Adipocyte (in vitro differentiated cells): ENCODE measurements around the gene EPPIN.
"Not testable (repeated sequence)": the region's sequence is repeated elsewhere in the genome, so short reads cannot be mapped to it uniquely, and the experiment has no call there.

Source experiments
- DNase-seq: peaks from one replicate; pipeline ENCODE4 v3.0.0-alpha.2; 2015; ENCODE audit warnings: low read depth
- H3K27me3 ChIP-seq: replicated peaks from 2 replicates; pipeline ENCODE4 v1.7.0; 2013; ENCODE audit warnings: mild to moderate bottlenecking, low read length, moderate library complexity; ENCODE audit not compliant: control insufficient read depth, insufficient read depth
- H3K36me3 ChIP-seq: 2 replicates; pipeline ENCODE4 v1.7.0; 2013; ENCODE audit warnings: low read length, mild to moderate bottlenecking, moderate library complexity; ENCODE audit not compliant: control insufficient read depth, insufficient read depth, severe bottlenecking
- H3K4me1 ChIP-seq: 2 replicates; pipeline ENCODE4 v1.7.0; 2013; ENCODE audit warnings: mild to moderate bottlenecking, low read length, moderate library complexity; ENCODE audit not compliant: control insufficient read depth, insufficient read depth
- H3K4me3 ChIP-seq: 2 replicates; pipeline ENCODE4 v1.7.0; 2013; ENCODE audit warnings: mild to moderate bottlenecking, low read length, moderate library complexity
- H3K9ac ChIP-seq: 2 replicates; pipeline ENCODE4 v1.7.0; 2013; ENCODE audit warnings: mild to moderate bottlenecking, low read length, moderate library complexity
- H3K9me3 ChIP-seq: 2 replicates; pipeline ENCODE4 v1.7.0; 2013; ENCODE audit warnings: mild to moderate bottlenecking, low read length, moderate library complexity; ENCODE audit not compliant: control insufficient read depth

The EPPIN gene

DNA sequence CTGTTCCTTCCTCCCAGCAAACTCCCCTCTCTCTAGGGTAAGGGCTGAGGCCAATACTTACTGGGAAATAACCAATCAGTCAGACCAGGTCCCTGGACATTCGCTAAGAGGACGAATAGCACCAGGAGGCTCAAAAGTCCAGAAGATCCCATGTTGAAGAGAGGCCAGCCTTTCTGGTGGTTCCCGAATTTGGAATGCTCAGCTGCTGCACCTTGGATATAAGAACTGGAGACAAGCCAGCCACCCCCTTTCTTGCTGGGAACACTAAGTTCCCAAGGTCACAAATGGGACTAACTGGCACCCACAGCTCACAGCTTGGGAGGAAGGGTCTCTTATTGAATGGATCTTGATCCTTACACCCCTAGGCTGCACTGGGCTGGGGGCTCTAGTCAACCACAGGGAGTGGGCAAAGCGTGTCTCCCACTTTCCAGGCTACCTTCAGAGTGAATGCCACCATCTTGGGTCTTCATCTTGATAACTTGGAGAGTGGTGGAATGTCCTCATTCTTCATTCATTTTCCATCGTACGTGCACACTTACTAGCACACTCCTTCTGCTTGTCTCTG lies at the start of gene EPPIN:
Gene EPPIN, minus strand, starts transcription at position 196 of the 565 bp plus-strand sequence. Its CDS starts 44 bp downstream, at position 152.
- H3K27me3 ChIP-seq: peaks cover 18% of the 10 kb centered on the region
- no peaks in the 10 kb centered on the region for H3K36me3 ChIP-seq
- peaks cover 3% of the 10 kb centered on the region for H3K9me3 ChIP-seq
- DNase-seq: no peak
- no peaks in the 10 kb centered on the region for H3K4me1 ChIP-seq
- no peak within 1 kb of the TSS for H3K4me3 ChIP-seq
- no peak within 1 kb of the TSS for H3K9ac ChIP-seq

DNA sequence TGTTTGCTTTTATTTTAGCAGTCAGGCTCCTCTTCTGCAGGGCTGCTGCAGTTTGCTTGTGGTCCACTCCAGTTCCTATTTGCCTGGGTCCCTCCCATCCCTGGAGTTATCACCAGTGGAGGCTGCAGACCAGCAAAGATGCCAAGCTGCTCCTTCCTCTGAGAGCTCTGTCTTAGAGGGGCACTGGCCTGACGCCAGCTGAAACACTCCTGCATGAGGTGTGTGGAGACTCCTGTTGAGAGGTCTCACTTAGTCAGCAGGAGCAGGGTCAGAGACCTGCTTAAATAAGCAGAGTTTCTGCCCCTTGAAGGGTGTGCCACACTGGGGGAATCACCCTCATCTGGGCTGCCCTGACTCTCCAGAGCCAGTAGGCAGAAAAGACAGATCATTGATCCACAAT lies 48.0 kb upstream of the EPPIN start:
- no peaks in the 10 kb centered on the region for H3K4me1 ChIP-seq
- H3K9me3 ChIP-seq: peaks cover 4% of the 10 kb centered on the region
- H3K9ac ChIP-seq: no peak overlapping the region
- H3K27me3 ChIP-seq: peaks cover 13% of the 10 kb centered on the region
- H3K36me3 ChIP-seq: no peaks in the 10 kb centered on the region
- no peak for DNase-seq
- no peak overlapping the region for H3K4me3 ChIP-seq

DNA sequence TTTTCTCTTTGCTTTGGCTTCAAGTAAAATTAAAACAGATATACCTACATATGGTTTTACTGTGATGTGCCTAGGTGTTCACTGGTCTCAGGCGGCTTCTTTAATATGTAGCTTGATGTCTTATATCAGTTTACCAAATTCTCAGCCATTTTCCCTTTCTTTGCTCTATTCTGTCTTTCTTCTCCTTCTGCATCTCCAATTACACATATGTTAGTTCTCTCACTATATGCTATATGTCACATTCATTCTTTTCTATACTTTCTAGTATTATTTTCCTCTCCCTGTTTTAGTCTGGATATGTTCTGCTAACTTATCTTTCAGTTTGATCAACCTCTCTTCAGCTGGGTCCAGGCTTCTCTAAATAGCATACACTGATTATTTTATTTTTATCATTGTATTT lies 46.3 kb upstream of the EPPIN start:
- H3K36me3 ChIP-seq: no peaks in the 10 kb centered on the region
- peaks cover 6% of the 10 kb centered on the region for H3K4me1 ChIP-seq
- H3K9me3 ChIP-seq: peaks cover 4% of the 10 kb centered on the region
- peaks cover 12% of the 10 kb centered on the region for H3K27me3 ChIP-seq
- H3K9ac ChIP-seq: no peak overlapping the region
- H3K4me3 ChIP-seq: no peak overlapping the region
- DNase-seq: no peak

DNA sequence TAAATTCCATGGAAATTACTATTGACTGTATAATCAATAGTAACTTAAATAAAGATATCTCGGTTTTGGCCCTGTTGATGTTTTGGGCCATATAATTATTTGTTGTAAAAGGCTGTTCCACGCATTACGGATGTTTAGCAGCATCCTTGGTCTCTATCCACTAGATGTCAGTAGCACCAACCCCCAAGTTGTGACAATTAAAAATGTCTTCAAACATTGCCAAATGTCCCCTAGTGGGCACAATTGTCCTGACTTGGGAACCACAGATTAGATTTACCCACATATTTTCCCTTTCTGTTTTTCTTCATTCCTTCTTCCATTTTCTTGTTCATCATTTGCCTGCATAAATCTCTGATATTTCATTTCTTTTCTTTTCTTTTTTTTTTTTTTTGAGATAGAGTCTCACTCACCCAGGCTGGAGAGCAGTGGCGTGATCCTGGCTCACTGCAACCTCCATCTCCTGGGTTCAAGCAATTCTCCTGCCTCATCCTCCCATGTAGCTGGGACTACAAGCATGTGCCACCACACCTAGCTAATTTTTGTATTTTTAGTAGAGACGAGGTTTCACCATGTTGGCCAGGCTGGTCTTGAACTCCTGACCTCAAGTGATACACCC lies 45.5 kb upstream of the EPPIN start:
- Histone ChIP-seq H3K9ac (no peak overlapping the region), H3K27me3 (peaks cover 6% of the 10 kb centered on the region), H3K4me3 (no peak overlapping the region), H3K4me1 (peaks cover 6% of the 10 kb centered on the region), H3K9me3 (peaks cover 4% of the 10 kb centered on the region), H3K36me3 (no peaks in the 10 kb centered on the region)
- DNase-seq: peak; percentile 53

DNA sequence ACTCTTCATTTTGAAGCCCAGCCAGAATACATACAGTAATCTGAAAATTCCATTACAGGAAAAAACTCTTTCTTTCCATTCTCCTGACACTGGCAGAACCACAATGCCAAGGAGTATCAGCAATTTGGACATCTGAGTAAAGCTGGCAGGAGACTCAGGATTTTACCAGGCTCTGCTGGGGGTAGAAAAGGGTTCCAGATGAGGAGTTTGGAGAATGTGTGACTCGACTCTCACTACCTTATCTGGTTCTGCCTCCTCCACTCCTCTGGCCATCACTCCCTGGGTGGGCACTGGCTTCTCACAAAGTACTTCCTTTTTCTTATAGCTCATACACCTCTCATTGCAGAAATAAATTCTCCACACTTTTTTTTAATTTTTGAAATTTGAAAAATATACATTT lies 42.5 kb upstream of the EPPIN start:
- Histone ChIP-seq H3K4me1 (peaks cover 12% of the 10 kb centered on the region), H3K9me3 (peaks cover 4% of the 10 kb centered on the region), H3K36me3 (no peaks in the 10 kb centered on the region), H3K9ac (no peak overlapping the region), H3K27me3 (no peaks in the 10 kb centered on the region), H3K4me3 (no peak overlapping the region)
- no peak for DNase-seq

DNA sequence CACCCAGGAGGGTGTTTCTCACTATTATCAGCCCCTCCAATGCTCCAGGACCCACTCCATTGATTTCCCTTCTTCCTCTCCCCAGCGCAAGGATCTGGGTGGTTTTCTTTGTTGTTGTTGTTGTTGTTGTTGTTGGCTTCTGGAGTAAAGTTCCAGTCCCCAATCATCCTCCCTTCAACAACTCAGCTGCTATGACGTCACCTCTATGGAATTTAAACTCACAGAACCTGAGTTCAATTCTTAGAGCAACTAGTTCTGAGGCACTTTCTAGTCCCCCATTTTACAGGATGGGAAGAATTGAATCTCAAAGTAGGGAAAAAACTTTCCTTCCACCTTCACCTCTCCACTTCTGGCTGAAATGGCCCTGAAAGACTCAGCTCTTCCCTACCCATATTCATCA lies 41.6 kb upstream of the EPPIN start:
- H3K9me3 ChIP-seq: peaks cover 4% of the 10 kb centered on the region
- peaks cover 12% of the 10 kb centered on the region for H3K4me1 ChIP-seq
- no peak overlapping the region for H3K4me3 ChIP-seq
- no peaks in the 10 kb centered on the region for H3K36me3 ChIP-seq
- no peak overlapping the region for H3K9ac ChIP-seq
- no peak for DNase-seq
- H3K27me3 ChIP-seq: no peaks in the 10 kb centered on the region

DNA sequence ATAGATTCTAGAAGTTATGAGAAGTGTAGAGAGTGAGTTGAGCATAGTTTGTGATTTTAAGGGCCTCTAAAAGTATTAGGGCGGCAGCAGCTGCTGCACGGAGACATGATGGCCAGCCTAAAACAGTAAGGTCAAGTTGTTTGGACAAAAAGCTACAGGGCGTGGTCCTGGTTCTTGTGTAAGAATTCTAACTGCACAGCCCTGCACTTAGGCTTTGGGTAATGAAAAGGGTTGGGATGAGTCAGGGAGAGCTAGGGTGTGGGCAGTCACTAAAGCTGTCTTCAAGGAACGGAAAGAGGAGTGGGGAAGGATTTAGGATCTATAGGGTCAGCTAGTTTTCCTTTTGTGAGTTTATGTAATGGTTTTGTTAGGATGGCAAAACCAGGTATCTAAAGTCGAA lies 38.8 kb upstream of the EPPIN start:
- not testable (repeated sequence) for H3K9ac ChIP-seq, H3K36me3 ChIP-seq, DNase-seq

DNA sequence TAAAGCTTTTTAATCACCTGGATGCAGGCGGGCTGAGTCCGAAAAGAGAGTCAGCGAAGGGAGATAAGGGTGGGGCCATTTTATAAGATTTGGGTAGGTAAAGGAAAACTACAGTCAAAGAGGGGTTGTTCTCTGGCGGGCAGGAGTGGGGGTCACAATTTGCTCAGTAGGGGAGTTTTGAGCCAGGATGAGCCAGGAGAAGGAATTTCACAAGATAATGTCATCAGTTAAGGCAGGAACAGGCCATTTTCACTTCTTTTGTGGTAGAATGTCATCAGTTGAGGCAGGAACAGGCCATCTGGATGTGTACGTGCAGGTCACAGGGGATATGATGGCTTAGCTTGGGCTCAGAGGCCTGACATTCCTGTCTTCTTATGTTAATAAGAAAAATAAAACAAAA lies 37.1 kb upstream of the EPPIN start:
- H3K36me3 ChIP-seq, H3K9me3 ChIP-seq: not testable (repeated sequence)

More for the DNA sequence above, 38.8 kb upstream of the EPPIN start:
- H3K27me3 ChIP-seq, H3K9me3 ChIP-seq, H3K4me3 ChIP-seq: not testable (repeated sequence)
- H3K4me1 ChIP-seq: peaks cover 19% of the 10 kb centered on the region

DNA sequence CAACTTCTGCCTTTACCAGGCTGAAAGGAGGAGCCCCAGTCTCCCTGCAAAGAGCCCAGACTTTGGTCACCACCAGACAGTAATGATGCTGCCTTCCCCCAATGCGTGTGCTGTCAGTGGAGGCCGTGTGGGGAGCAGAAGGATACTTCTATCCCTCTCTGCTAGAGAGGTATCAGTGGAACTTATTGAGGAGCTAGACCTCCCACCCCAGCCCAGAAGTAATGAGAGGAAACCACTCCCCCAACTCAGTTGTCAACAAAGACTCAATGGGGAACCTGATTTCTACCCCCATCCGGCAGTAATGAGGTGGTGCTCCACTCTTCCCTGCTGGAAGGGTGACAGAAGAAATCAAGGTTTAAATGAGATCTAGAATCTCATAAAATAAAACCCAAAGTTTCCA lies 36.3 kb upstream of the EPPIN start:
- no peak for DNase-seq

More for the DNA sequence above, 37.1 kb upstream of the EPPIN start:
- H3K27me3 ChIP-seq, H3K4me3 ChIP-seq, DNase-seq, H3K9ac ChIP-seq: not testable (repeated sequence)
- H3K4me1 ChIP-seq: peaks cover 17% of the 10 kb centered on the region

DNA sequence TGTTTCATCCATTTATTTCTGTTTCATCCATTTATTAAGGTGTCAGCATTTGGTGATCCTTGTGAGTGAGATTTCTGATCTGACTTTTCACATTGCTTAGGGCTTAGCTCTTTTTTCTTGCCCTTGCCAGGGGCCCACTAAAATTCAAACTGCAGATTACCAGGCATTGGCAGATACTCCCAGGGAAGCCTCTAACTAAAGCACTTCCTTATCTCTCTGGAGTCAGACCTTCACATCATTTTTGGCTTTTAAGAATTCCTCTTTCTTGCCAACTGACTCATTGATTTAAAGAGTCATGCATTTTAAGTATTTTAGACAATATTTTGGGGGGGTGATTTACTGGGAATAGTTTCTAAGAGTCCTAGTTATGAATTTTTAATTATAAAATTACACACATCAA lies 34.5 kb upstream of the EPPIN start:
- Histone ChIP-seq H3K4me3 (no peak overlapping the region), H3K4me1 (peaks cover 21% of the 10 kb centered on the region), H3K9me3 (no peaks in the 10 kb centered on the region), H3K9ac (no peak overlapping the region), H3K36me3 (no peaks in the 10 kb centered on the region), H3K27me3 (no peaks in the 10 kb centered on the region)
- no peak for DNase-seq

More for the DNA sequence above, 36.3 kb upstream of the EPPIN start:
- Histone ChIP-seq H3K4me1 (peaks cover 16% of the 10 kb centered on the region), H3K4me3 (no peak overlapping the region), H3K9me3 (no peaks in the 10 kb centered on the region), H3K36me3 (no peaks in the 10 kb centered on the region), H3K9ac (no peak overlapping the region), H3K27me3 (no peaks in the 10 kb centered on the region)

DNA sequence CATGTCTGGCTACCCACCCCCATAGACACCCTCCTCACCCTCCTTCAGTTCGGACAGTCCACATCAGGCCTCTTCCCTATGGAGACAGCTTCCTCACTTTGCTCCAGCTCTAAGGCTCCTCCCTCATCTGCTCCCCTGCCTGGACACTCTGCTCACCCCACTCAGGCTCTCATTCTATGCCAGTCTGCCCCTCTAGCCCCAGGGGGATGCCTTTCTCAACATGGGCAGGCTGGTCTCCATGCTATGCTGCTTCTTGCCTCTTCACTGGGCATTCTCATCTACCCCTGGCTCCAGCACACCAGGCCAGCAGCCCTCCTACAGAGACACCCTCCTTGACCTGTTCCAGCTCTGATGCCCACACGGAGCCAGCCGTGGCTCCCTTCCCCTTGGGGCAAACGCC lies 32.0 kb upstream of the EPPIN start, which contains the start of gene WFDC8:
Gene WFDC8, minus strand, starts transcription at position 101 of the 400 bp plus-strand sequence. Its CDS starts 37 bp downstream, at position 64.
- Histone ChIP-seq H3K4me1 (peaks cover 17% of the 10 kb centered on the region), H3K9me3 (no peaks in the 10 kb centered on the region), H3K36me3 (no peaks in the 10 kb centered on the region), H3K9ac (no peak within 1 kb of the TSS), H3K27me3 (no peaks in the 10 kb centered on the region), H3K4me3 (no peak within 1 kb of the TSS)
- no peak for DNase-seq

DNA sequence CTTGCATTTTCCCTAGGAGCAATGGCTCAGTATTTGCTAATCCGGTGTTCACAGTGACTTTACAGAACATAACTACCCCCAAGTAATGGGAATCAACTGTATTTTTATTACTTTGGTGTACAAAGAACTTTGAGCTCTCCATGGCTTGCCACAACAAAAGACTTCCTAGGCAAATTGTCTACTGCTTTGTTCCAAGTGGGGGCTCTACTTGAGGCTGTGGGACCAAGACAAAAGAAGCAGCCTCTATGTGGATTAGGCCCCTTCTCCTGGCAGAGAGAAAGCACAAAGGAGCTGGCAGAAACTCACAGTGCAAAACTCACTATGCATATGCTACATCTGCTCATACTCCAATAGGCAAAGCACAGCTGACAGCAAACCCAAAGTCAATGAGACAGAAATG lies 31.0 kb upstream of the EPPIN start:
- H3K4me1 ChIP-seq: peaks cover 17% of the 10 kb centered on the region

More for the DNA sequence above, 31.0 kb upstream of the EPPIN start:
- Histone ChIP-seq H3K4me3 (no peak overlapping the region), H3K9me3 (no peaks in the 10 kb centered on the region), H3K36me3 (no peaks in the 10 kb centered on the region), H3K27me3 (no peaks in the 10 kb centered on the region), H3K9ac (no peak overlapping the region)
- DNase-seq: no peak
